ENCODE data around the gene FRMPD1.
"Not testable (repeated sequence)": the region's sequence is repeated elsewhere in the genome, so short reads cannot be mapped to it uniquely, and the experiment has no call there.

The FRMPD1 gene

GRCh38 chr9:37760416-37761161 is 109.8 kb downstream of the FRMPD1 start:
- Histone ChIP-seq H3K9me2 (replicated peaks; ENCODE audit: insufficient read depth, low read length) (no peaks in the 10 kb centered on the region), H2AFZ (ENCODE audit: low read length) (no peak overlapping the region), H3K36me3 (replicated peaks; ENCODE audit: insufficient read depth, low read length) (no peaks in the 10 kb centered on the region), H3K27ac (ENCODE audit: low read length) (no peak overlapping the region), H3K4me3 (ENCODE audit: low read length) (no peak overlapping the region), H4K20me1 (ENCODE audit: insufficient read depth, low read length) (no peaks in the 10 kb centered on the region), H3F3A (ENCODE audit: insufficient read depth, low read length) (no peaks in the 10 kb centered on the region), H3K4me1 (ENCODE audit: low read length) (no peaks in the 10 kb centered on the region), H3K27me3 (replicated peaks; ENCODE audit: insufficient read depth, low read length) (no peaks in the 10 kb centered on the region), H3K9ac (ENCODE audit: low read length) (no peak overlapping the region), H3K9me3 (replicated peaks; ENCODE audit: insufficient read depth, low read length) (no peaks in the 10 kb centered on the region), H3K4me2 (ENCODE audit: low read depth, low read length) (no peak overlapping the region), H3K79me2 (ENCODE audit: low read length) (no peaks in the 10 kb centered on the region)
- no peak for TF ChIP-seq EZH2 (optimal IDR thresholded peaks at IDR 0.05; ENCODE audit: low read depth, low read length)
- no peak for DNase-seq

- Histone ChIP-seq H3K9ac (ENCODE audit: low read length) (no peak overlapping the region), H3K27me3 (replicated peaks; ENCODE audit: insufficient read depth, low read length) (no peaks in the 10 kb centered on the region), H3K4me3 (ENCODE audit: low read length) (no peak overlapping the region), H3K9me2 (replicated peaks; ENCODE audit: insufficient read depth, low read length) (no peaks in the 10 kb centered on the region), H4K20me1 (ENCODE audit: insufficient read depth, low read length) (no peaks in the 10 kb centered on the region), H2AFZ (ENCODE audit: low read length) (no peak overlapping the region), H3K27ac (ENCODE audit: low read length) (no peak overlapping the region), H3F3A (ENCODE audit: insufficient read depth, low read length) (no peaks in the 10 kb centered on the region), H3K4me2 (ENCODE audit: low read depth, low read length) (no peak overlapping the region), H3K9me3 (replicated peaks; ENCODE audit: insufficient read depth, low read length) (no peaks in the 10 kb centered on the region), H3K36me3 (replicated peaks; ENCODE audit: insufficient read depth, low read length) (no peaks in the 10 kb centered on the region), H3K4me1 (ENCODE audit: low read length) (no peaks in the 10 kb centered on the region), H3K79me2 (ENCODE audit: low read length) (no peaks in the 10 kb centered on the region)
- DNase-seq = no peak
- TF ChIP-seq CTCF (IDR thresholded peaks at IDR 0.05; ENCODE audit: low read length) (no peak), EZH2 (optimal IDR thresholded peaks at IDR 0.05; ENCODE audit: low read depth, low read length) (no peak), EZH2phosphoT487 (IDR thresholded peaks at IDR 0.05; ENCODE audit: low read length) (no peak)
Observed at GRCh38 chr9:37761511-37761910, 110.8 kb downstream of the FRMPD1 start.

GRCh38 chr9:37765263-37765662 is 114.5 kb downstream of the FRMPD1 start:
- H3K4me3 ChIP-seq (ENCODE audit: low read length); H3K4me2 ChIP-seq (ENCODE audit: low read depth, low read length); H3K36me3 ChIP-seq (replicated peaks; ENCODE audit: insufficient read depth, low read length); H3F3A ChIP-seq (ENCODE audit: insufficient read depth, low read length); H3K27ac ChIP-seq (ENCODE audit: low read length); H2AFZ ChIP-seq (ENCODE audit: low read length); H3K4me1 ChIP-seq (ENCODE audit: low read length); H3K27me3 ChIP-seq (replicated peaks; ENCODE audit: insufficient read depth, low read length); H4K20me1 ChIP-seq (ENCODE audit: insufficient read depth, low read length); H3K9ac ChIP-seq (ENCODE audit: low read length); H3K79me2 ChIP-seq (ENCODE audit: low read length); H3K9me2 ChIP-seq (replicated peaks; ENCODE audit: insufficient read depth, low read length); DNase-seq; H3K9me3 ChIP-seq (replicated peaks; ENCODE audit: insufficient read depth, low read length): not testable (repeated sequence)

- Histone ChIP-seq H3K9me2 (replicated peaks; ENCODE audit: insufficient read depth, low read length) (no peaks in the 10 kb centered on the region), H3K9ac (ENCODE audit: low read length) (no peak overlapping the region), H3K4me3 (ENCODE audit: low read length) (no peak overlapping the region), H3K79me2 (ENCODE audit: low read length) (no peaks in the 10 kb centered on the region), H3K27me3 (replicated peaks; ENCODE audit: insufficient read depth, low read length) (no peaks in the 10 kb centered on the region), H3F3A (ENCODE audit: insufficient read depth, low read length) (no peaks in the 10 kb centered on the region), H3K9me3 (replicated peaks; ENCODE audit: insufficient read depth, low read length) (no peaks in the 10 kb centered on the region), H2AFZ (ENCODE audit: low read length) (no peak overlapping the region), H4K20me1 (ENCODE audit: insufficient read depth, low read length) (no peaks in the 10 kb centered on the region), H3K27ac (ENCODE audit: low read length) (no peak overlapping the region), H3K4me1 (ENCODE audit: low read length) (no peaks in the 10 kb centered on the region), H3K4me2 (ENCODE audit: low read depth, low read length) (no peak overlapping the region), H3K36me3 (replicated peaks; ENCODE audit: insufficient read depth, low read length) (no peaks in the 10 kb centered on the region; the same call in 1 of the 2 replicates)
- TF ChIP-seq EZH2 (optimal IDR thresholded peaks at IDR 0.05; ENCODE audit: low read depth, low read length) (no peak), EZH2phosphoT487 (IDR thresholded peaks at IDR 0.05; ENCODE audit: low read length) (no peak), CTCF (IDR thresholded peaks at IDR 0.05; ENCODE audit: low read length) (no peak)
- DNase-seq = no peak
Observed at GRCh38 chr9:37769306-37769705, 118.6 kb downstream of the FRMPD1 start.
